ENCODE results near the gene ABCG1. TPM values are rescaled to one million over a fixed set of nuclear protein-coding genes. Genes with fewer than 3 reads are reported as not detected.

The ABCG1 gene
- total and polyA plus RNA-seq, 5 donors from 2014 or later, result 17.0 to 86.3 (median 24.3) TPM

- Histone ChIP-seq H3K4me3 (ENCODE audit: low read depth, low read length) (no peak overlapping the region), H3K4me1 (ENCODE audit: control insufficient read depth, insufficient read depth, low read length, poor library complexity, severe bottlenecking) (peaks cover 3% of the 10 kb centered on the region), H3K36me3 (ENCODE audit: control insufficient read depth, insufficient read depth, low read length) (no peaks in the 10 kb centered on the region), H3K27me3 (ENCODE audit: control insufficient read depth, insufficient read depth, low read length) (no peaks in the 10 kb centered on the region), H3K9me3 (ENCODE audit: control insufficient read depth in 2 of 2, low read length in 2 of 2) (no peaks in the 10 kb centered on the region), H3K27ac (ENCODE audit: insufficient read depth, low read length, poor library complexity, severe bottlenecking) (no peak overlapping the region)
- ATAC-seq (ENCODE audit: low read depth in 2 of 2), result no peak
- Mint-ChIP-seq H3K27ac (no peak overlapping the region), H3K36me3 (no peaks in the 10 kb centered on the region), H3K4me1 (peaks cover 0 to 8% (median under 1%) of the 10 kb centered on the region in 4 donors), H3K27me3 (no peaks in the 10 kb centered on the region), H3K9me3 (no peaks in the 10 kb centered on the region), H3K4me3 (no peak overlapping the region)
- DNase-seq, result no peak
Observed at GRCh38 chr21:42317341-42317741, 98.4 kb downstream of the ABCG1 start.

- Mint-ChIP-seq H3K27ac (no peak overlapping the region), H3K27me3 (peaks cover 1% of the 10 kb centered on the region), H3K4me3 (no peak overlapping the region), H3K4me1 (peaks cover 0 to 8% (median under 1%) of the 10 kb centered on the region in 4 donors), H3K9me3 (no peaks in the 10 kb centered on the region), H3K36me3 (no peaks in the 10 kb centered on the region)
- Histone ChIP-seq H3K27me3 (ENCODE audit: control insufficient read depth, insufficient read depth, low read length) (no peaks in the 10 kb centered on the region), H3K4me3 (ENCODE audit: low read depth, low read length) (no peak overlapping the region), H3K27ac (ENCODE audit: insufficient read depth, low read length, poor library complexity, severe bottlenecking) (no peak overlapping the region), H3K9me3 (ENCODE audit: control insufficient read depth in 2 of 2, low read length in 2 of 2) (no peaks in the 10 kb centered on the region), H3K36me3 (ENCODE audit: control insufficient read depth, insufficient read depth, low read length) (no peaks in the 10 kb centered on the region), H3K4me1 (ENCODE audit: control insufficient read depth, insufficient read depth, low read length, poor library complexity, severe bottlenecking) (peaks cover 3% of the 10 kb centered on the region)
- no peak for ATAC-seq (ENCODE audit: low read depth in 2 of 2)
- no peak for DNase-seq
Observed at GRCh38 chr21:42317826-42318746, 99.1 kb downstream of the ABCG1 start.

GRCh38 chr21:42319376-42319775 is 100.4 kb downstream of the ABCG1 start:
- Mint-ChIP-seq H3K4me1 (peaks cover 0 to 8% (median under 1%) of the 10 kb centered on the region in 4 donors), H3K9me3 (no peaks in the 10 kb centered on the region), H3K27ac (no peak overlapping the region), H3K27me3 (peaks cover 10% of the 10 kb centered on the region), H3K36me3 (no peaks in the 10 kb centered on the region), H3K4me3 (no peak overlapping the region)
- H3K27ac ChIP-seq (ENCODE audit: insufficient read depth, low read length, poor library complexity, severe bottlenecking), result no peak overlapping the region
- ATAC-seq (ENCODE audit: low read depth in 2 of 2), result peak in 1 of 2 donors; percentile 48
- H3K4me1 ChIP-seq (ENCODE audit: control insufficient read depth, insufficient read depth, low read length, poor library complexity, severe bottlenecking), result peaks cover 3% of the 10 kb centered on the region
- H3K4me3 ChIP-seq (ENCODE audit: low read depth, low read length), result no peak overlapping the region
- H3K27me3 ChIP-seq (ENCODE audit: control insufficient read depth, insufficient read depth, low read length), result no peaks in the 10 kb centered on the region
- peak in 1 of 3 donors; percentile 18 for DNase-seq
- H3K9me3 ChIP-seq (ENCODE audit: control insufficient read depth in 2 of 2, low read length in 2 of 2), result no peaks in the 10 kb centered on the region
- no peaks in the 10 kb centered on the region for H3K36me3 ChIP-seq (ENCODE audit: control insufficient read depth, insufficient read depth, low read length)

- no peaks in the 10 kb centered on the region for H3K9me3 ChIP-seq (ENCODE audit: control insufficient read depth in 2 of 2, low read length in 2 of 2)
- H3K27me3 ChIP-seq (ENCODE audit: control insufficient read depth, insufficient read depth, low read length), result no peaks in the 10 kb centered on the region
- H3K4me1 Mint-ChIP-seq, result peaks cover 0 to 8% (median under 1%) of the 10 kb centered on the region in 4 donors
- peaks cover 1% of the 10 kb centered on the region for H3K36me3 Mint-ChIP-seq
- peaks cover 3% of the 10 kb centered on the region for H3K4me1 ChIP-seq (ENCODE audit: control insufficient read depth, insufficient read depth, low read length, poor library complexity, severe bottlenecking)
- no peak for DNase-seq
- no peak overlapping the region for H3K4me3 ChIP-seq (ENCODE audit: low read depth, low read length)
- peaks cover 14% of the 10 kb centered on the region for H3K27me3 Mint-ChIP-seq
- no peaks in the 10 kb centered on the region for H3K36me3 ChIP-seq (ENCODE audit: control insufficient read depth, insufficient read depth, low read length)
- no peak overlapping the region for H3K4me3 Mint-ChIP-seq
- no peak overlapping the region for H3K27ac ChIP-seq (ENCODE audit: insufficient read depth, low read length, poor library complexity, severe bottlenecking)
- no peaks in the 10 kb centered on the region for H3K9me3 Mint-ChIP-seq
- H3K27ac Mint-ChIP-seq, result no peak overlapping the region
- ATAC-seq (ENCODE audit: low read depth in 2 of 2), result no peak
Observed at GRCh38 chr21:42319851-42320572, 101.1 kb downstream of the ABCG1 start.

GRCh38 chr21:42320791-42321190 is 101.9 kb downstream of the ABCG1 start:
- Mint-ChIP-seq H3K4me3 (no peak overlapping the region), H3K9me3 (no peaks in the 10 kb centered on the region), H3K27me3 (peaks cover 22% of the 10 kb centered on the region), H3K36me3 (peaks cover 4% of the 10 kb centered on the region), H3K4me1 (peaks cover 0 to 8% (median under 1%) of the 10 kb centered on the region in 4 donors), H3K27ac (no peak overlapping the region)
- Histone ChIP-seq H3K27ac (ENCODE audit: insufficient read depth, low read length, poor library complexity, severe bottlenecking) (no peak overlapping the region), H3K4me1 (ENCODE audit: control insufficient read depth, insufficient read depth, low read length, poor library complexity, severe bottlenecking) (peaks cover 3% of the 10 kb centered on the region), H3K4me3 (ENCODE audit: low read depth, low read length) (no peak overlapping the region), H3K9me3 (ENCODE audit: control insufficient read depth in 2 of 2, low read length in 2 of 2) (no peaks in the 10 kb centered on the region), H3K27me3 (ENCODE audit: control insufficient read depth, insufficient read depth, low read length) (no peaks in the 10 kb centered on the region), H3K36me3 (ENCODE audit: control insufficient read depth, insufficient read depth, low read length) (no peaks in the 10 kb centered on the region)
- ATAC-seq (ENCODE audit: low read depth in 2 of 2) (no peak), DNase-seq (no peak)

- H3K27ac Mint-ChIP-seq, result no peak overlapping the region
- ATAC-seq (ENCODE audit: low read depth in 2 of 2), result no peak
- peaks cover 3% of the 10 kb centered on the region for H3K4me1 ChIP-seq (ENCODE audit: control insufficient read depth, insufficient read depth, low read length, poor library complexity, severe bottlenecking)
- H3K4me3 ChIP-seq (ENCODE audit: low read depth, low read length), result no peak overlapping the region
- H3K36me3 ChIP-seq (ENCODE audit: control insufficient read depth, insufficient read depth, low read length), result no peaks in the 10 kb centered on the region
- no peak overlapping the region for H3K4me3 Mint-ChIP-seq
- no peaks in the 10 kb centered on the region for H3K9me3 ChIP-seq (ENCODE audit: control insufficient read depth in 2 of 2, low read length in 2 of 2)
- no peaks in the 10 kb centered on the region for H3K9me3 Mint-ChIP-seq
- H3K27me3 ChIP-seq (ENCODE audit: control insufficient read depth, insufficient read depth, low read length), result no peaks in the 10 kb centered on the region
- peaks cover 0 to 8% (median under 1%) of the 10 kb centered on the region in 4 donors for H3K4me1 Mint-ChIP-seq
- DNase-seq, result no peak
- peaks cover 24% of the 10 kb centered on the region for H3K27me3 Mint-ChIP-seq
- peaks cover 4% of the 10 kb centered on the region for H3K36me3 Mint-ChIP-seq
- no peak overlapping the region for H3K27ac ChIP-seq (ENCODE audit: insufficient read depth, low read length, poor library complexity, severe bottlenecking)
Observed at GRCh38 chr21:42321231-42321630, 102.3 kb downstream of the ABCG1 start.

- no peak overlapping the region for H3K27ac ChIP-seq (ENCODE audit: insufficient read depth, low read length, poor library complexity, severe bottlenecking)
- H3K4me3 ChIP-seq (ENCODE audit: low read depth, low read length), result no peak overlapping the region
- H3K4me3 Mint-ChIP-seq, result no peak overlapping the region
- H3K27ac Mint-ChIP-seq, result no peak overlapping the region
- ATAC-seq (ENCODE audit: low read depth in 2 of 2) (no peak), DNase-seq (no peak)
- peaks cover 3% of the 10 kb centered on the region for H3K4me1 ChIP-seq (ENCODE audit: control insufficient read depth, insufficient read depth, low read length, poor library complexity, severe bottlenecking)
- no peaks in the 10 kb centered on the region for H3K9me3 ChIP-seq (ENCODE audit: control insufficient read depth in 2 of 2, low read length in 2 of 2)
- H3K27me3 ChIP-seq (ENCODE audit: control insufficient read depth, insufficient read depth, low read length), result no peaks in the 10 kb centered on the region
- H3K36me3 ChIP-seq (ENCODE audit: control insufficient read depth, insufficient read depth, low read length), result no peaks in the 10 kb centered on the region
- H3K27me3 Mint-ChIP-seq, result peaks cover 24% of the 10 kb centered on the region
- peaks cover 4% of the 10 kb centered on the region for H3K36me3 Mint-ChIP-seq
- H3K9me3 Mint-ChIP-seq, result no peaks in the 10 kb centered on the region
- peaks cover 0 to 8% (median under 1%) of the 10 kb centered on the region in 4 donors for H3K4me1 Mint-ChIP-seq
Observed at GRCh38 chr21:42321845-42322244, 102.9 kb downstream of the ABCG1 start.

All from CD4-positive, CD25-positive, alpha-beta regulatory T cell (primary cell).